H1 (cell line): ENCODE data around the gene CKS1B. TPM values are rescaled to one million over a fixed set of nuclear protein-coding genes. Genes with fewer than 3 reads are reported as not detected.

Experiments
- CTCF ChIA-PET: fragments of 300-600 bp; sonication (Branson Sonifier 250); formaldehyde crosslinking; loops from one replicate; lab custom pipeline; 2021; ENCODE audit not compliant: partially characterized antibody; lab: Charles Lee
- POLR2A ChIA-PET: fragments of 300-600 bp; sonication (Branson Sonifier 250); formaldehyde crosslinking; loops from one replicate; lab custom pipeline; 2021; ENCODE audit warnings: inconsistent platforms; ENCODE audit not compliant: partially characterized antibody; lab: Charles Lee
- DNase-seq, 2 experiments: peaks; one replicate each; pipeline versions ENCODE4 v3.0.0 to v3.0.0-alpha.2; 2010 to 2022; ENCODE audit warnings: low spot score in 2 of 2, low read depth in 1 of 2, mixed read lengths in 1 of 2
- FAIRE-seq: peaks from 2 replicates; lab custom pipeline; 2011; peaks lifted over from hg19 to GRCh38; lab: Jason Lieb, UNC
- H2AFZ ChIP-seq: 2 replicates; pipeline ENCODE4 v1.8.1; 2012; ENCODE audit warnings: low read length, inconsistent platforms
- H2AK5ac ChIP-seq: 2 replicates; pipeline ENCODE4 v1.6.1; 2013; ENCODE audit warnings: low read depth, low read length
- H2BK120ac ChIP-seq: replicated peaks from 2 replicates; pipeline ENCODE3; 2013; ENCODE audit warnings: low read depth, low read length, inconsistent platforms
- H2BK12ac ChIP-seq: 2 replicates; pipeline ENCODE4 v1.6.1; 2013; ENCODE audit warnings: low read depth, low read length
- H2BK15ac ChIP-seq: 2 replicates; pipeline ENCODE4 v1.6.1; 2013; ENCODE audit warnings: low read length
- H2BK20ac ChIP-seq: 2 replicates; pipeline ENCODE4 v1.6.1; 2013; ENCODE audit warnings: low read length
- H2BK5ac ChIP-seq: 2 replicates; pipeline ENCODE4 v1.6.1; 2013; ENCODE audit warnings: low read depth, low read length
- H3K14ac ChIP-seq: 2 replicates; pipeline ENCODE4 v1.6.1; 2013; ENCODE audit warnings: inconsistent platforms; ENCODE audit not compliant: insufficient read length
- H3K18ac ChIP-seq: 2 replicates; pipeline ENCODE4 v1.6.1; 2013; ENCODE audit warnings: low read length; ENCODE audit errors: extremely low read depth
- H3K23ac ChIP-seq: 2 replicates; pipeline ENCODE4 v1.6.1; 2013; ENCODE audit warnings: inconsistent platforms; ENCODE audit not compliant: insufficient read length
- H3K23me2 ChIP-seq: 2 replicates; pipeline ENCODE4 v1.6.1; 2013; ENCODE audit warnings: low read depth, low read length
- H3K27ac ChIP-seq: 2 replicates; pipeline ENCODE4 v1.6.1; 2011; ENCODE audit warnings: low read depth, low read length, inconsistent platforms
- H3K27me3 ChIP-seq, 4 experiments: replicated peaks in 1 of 4; 1 replicate in 1 of 4; 2 replicates in 3 of 4; pipeline versions ENCODE4 v1.6.1 to v1.8.1; 2011 to 2013; ENCODE audit warnings: low read length in 3 of 4, mild to moderate bottlenecking in 3 of 4, inconsistent platforms in 2 of 4, mixed read lengths in 2 of 4, moderate library complexity in 1 of 4; ENCODE audit not compliant: control insufficient read depth in 3 of 4, insufficient read depth in 3 of 4; ENCODE audit errors: extremely low read depth in 1 of 4
- H3K36me3 ChIP-seq, 4 experiments: 2 replicates each; pipeline versions ENCODE4 v1.6.1 to v1.8.1; 2011 to 2013; ENCODE audit warnings: mild to moderate bottlenecking in 4 of 4, low read length in 3 of 4, moderate library complexity in 2 of 4, control low read depth in 1 of 4, inconsistent platforms in 1 of 4; ENCODE audit not compliant: insufficient read depth in 4 of 4, control insufficient read depth in 2 of 4
- H3K4ac ChIP-seq: replicated peaks from 2 replicates; pipeline ENCODE3; 2013; ENCODE audit warnings: low read length, low read depth, mixed read lengths, inconsistent platforms; ENCODE audit not compliant: insufficient read length
- H3K4me1 ChIP-seq, 4 experiments: replicated peaks in 1 of 4; 1 replicate in 1 of 4; 2 replicates in 3 of 4; pipeline versions ENCODE4 v1.6.1 to v1.8.1; 2011 to 2013; ENCODE audit warnings: low read length in 3 of 4, inconsistent platforms in 2 of 4, mixed read lengths in 1 of 4; ENCODE audit not compliant: insufficient read depth in 4 of 4, control insufficient read depth in 3 of 4
- H3K4me2 ChIP-seq, 2 experiments: 2 replicates each; pipeline versions ENCODE4 v1.6.1 to v1.8.1; 2011 to 2013; ENCODE audit warnings: low read depth in 2 of 2, low read length in 2 of 2, control low read depth in 1 of 2, inconsistent platforms in 1 of 2, mild to moderate bottlenecking in 1 of 2; ENCODE audit not compliant: insufficient read depth in 1 of 2
- H3K4me3 ChIP-seq, 4 experiments: fragments of 200-600, 300-600 bp in 1 of 4; sonication (generic), shearing (Covaris generic), sonication (Bioruptor Twin) in 1 of 4; 2 replicates each; pipeline versions ENCODE4 v1.5.1 to v1.8.1; 2011 to 2016; ENCODE audit warnings: low read length in 4 of 4, low read depth in 3 of 4, control low read depth in 2 of 4, inconsistent platforms in 2 of 4, mild to moderate bottlenecking in 2 of 4, mixed read lengths in 1 of 4, moderate library complexity in 1 of 4; ENCODE audit not compliant: insufficient read depth in 2 of 4; ENCODE audit errors: extremely low read depth in 1 of 4
- H3K56ac ChIP-seq: replicated peaks from 2 replicates; pipeline ENCODE3; 2013; ENCODE audit warnings: low read depth, mild to moderate bottlenecking, mixed read lengths, low read length, inconsistent platforms; ENCODE audit not compliant: insufficient read length
- H3K79me1 ChIP-seq: 2 replicates; pipeline ENCODE4 v1.6.1; 2013; ENCODE audit warnings: low read depth, low read length, control low read depth
- H3K79me2 ChIP-seq, 2 experiments: 2 replicates each; pipeline versions ENCODE4 v1.6.1 to v1.8.1; 2012 to 2013; ENCODE audit warnings: low read length in 2 of 2, mild to moderate bottlenecking in 2 of 2, inconsistent platforms in 1 of 2; ENCODE audit not compliant: insufficient read depth in 2 of 2, control insufficient read depth in 1 of 2
- H3K9ac ChIP-seq, 4 experiments: replicated peaks in 1 of 4; 1 replicate in 1 of 4; 2 replicates in 3 of 4; pipeline versions ENCODE4 v1.6.1 to v1.8.1; 2011 to 2013; ENCODE audit warnings: low read depth in 3 of 4, low read length in 3 of 4, control low read depth in 2 of 4, mild to moderate bottlenecking in 2 of 4, moderate library complexity in 2 of 4, inconsistent platforms in 1 of 4; ENCODE audit errors: extremely low read depth in 1 of 4
- H3K9me3 ChIP-seq, 2 experiments: 2 replicates each; pipeline versions ENCODE4 v1.6.1 to v1.8.1; 2012 to 2013; ENCODE audit warnings: mild to moderate bottlenecking in 2 of 2, moderate library complexity in 2 of 2, control low read depth in 1 of 2, inconsistent platforms in 1 of 2, low read depth in 1 of 2, low read length in 1 of 2, mixed read lengths in 1 of 2; ENCODE audit not compliant: insufficient read depth in 2 of 2
- H4K20me1 ChIP-seq, 2 experiments: replicated peaks in 1 of 2; 2 replicates each; pipeline versions ENCODE3 to v1.8.1; 2011 to 2013; ENCODE audit warnings: inconsistent platforms in 2 of 2, low read length in 2 of 2, mild to moderate bottlenecking in 1 of 2; ENCODE audit not compliant: insufficient read depth in 2 of 2, control insufficient read depth in 1 of 2
- H4K5ac ChIP-seq: 2 replicates; pipeline ENCODE4 v1.6.1; 2013; ENCODE audit warnings: low read length, low read depth, mixed read lengths, inconsistent platforms; ENCODE audit not compliant: insufficient read length
- H4K8ac ChIP-seq: 2 replicates; pipeline ENCODE4 v1.8.0; 2013; ENCODE audit warnings: mild to moderate bottlenecking, moderate library complexity, low read length, inconsistent platforms; ENCODE audit not compliant: insufficient read depth; ENCODE audit errors: extremely low read depth
- H4K91ac ChIP-seq: replicated peaks from 2 replicates; pipeline ENCODE3; 2013; ENCODE audit warnings: low read length, mixed read lengths, inconsistent platforms; ENCODE audit not compliant: insufficient read length
- BACH1 ChIP-seq: IDR thresholded peaks from 2 replicates; pipeline ENCODE4 v1.6.1; 2012; ENCODE audit warnings: low read length, improper control_type of control experiment
- BCL11A ChIP-seq, 2 experiments: IDR thresholded peaks; one replicate each; pipeline ENCODE4 v1.6.1; 2011; ENCODE audit warnings: low read depth in 2 of 2, low read length in 2 of 2, mild to moderate bottlenecking in 2 of 2
- CBX8 ChIP-seq: fragments of 300-800, 300-1000 bp; sonication (generic); IDR thresholded peaks from 2 replicates; pipeline ENCODE4 v1.7.1; 2016; ENCODE audit warnings: low read depth, low read length, borderline replicate concordance
- CHD1 ChIP-seq: IDR thresholded peaks from 2 replicates; pipeline ENCODE4 v1.6.1; 2012; ENCODE audit warnings: low read depth, low read length, improper control_type of control experiment
- EGR1 ChIP-seq: IDR thresholded peaks from 2 replicates; pipeline ENCODE4 v1.6.1; 2011; ENCODE audit warnings: low read depth, low read length, borderline replicate concordance
- FOSL1 ChIP-seq: IDR thresholded peaks from 2 replicates; pipeline ENCODE4 v1.6.1; 2011; ENCODE audit warnings: mild to moderate bottlenecking, low read depth, low read length, moderate library complexity; ENCODE audit not compliant: insufficient read depth
- JUND ChIP-seq: IDR thresholded peaks from 2 replicates; pipeline ENCODE4 v1.6.1; 2011; ENCODE audit warnings: mild to moderate bottlenecking, improper control_type of control experiment, low read length
- MAFK ChIP-seq: IDR thresholded peaks from 2 replicates; pipeline ENCODE4 v1.6.1; 2012; ENCODE audit warnings: low read depth, mild to moderate bottlenecking, improper control_type of control experiment, low read length
- SP1 ChIP-seq: IDR thresholded peaks from 2 replicates; pipeline ENCODE4 v1.6.1; 2011; ENCODE audit warnings: low read depth, low read length
- SP4 ChIP-seq: IDR thresholded peaks from 2 replicates; pipeline ENCODE4 v1.6.1; 2012; ENCODE audit warnings: low read length, inconsistent platforms
- TAF7 ChIP-seq: optimal IDR thresholded peaks from 2 replicates; pipeline ENCODE3; 2011; ENCODE audit warnings: low read depth, mild to moderate bottlenecking, inconsistent platforms, low read length, moderate library complexity, borderline replicate concordance
- WGBS, 2 experiments: shearing (Covaris generic) in 1 of 2; methylation state at CpG; one replicate each; pipeline versions ENCODE4 v1.1.6 to v1.1.7; 2013 to 2015; ENCODE audit warnings: low lambda C conversion rate in 2 of 2, mixed read lengths in 2 of 2, inconsistent platforms in 1 of 2, low coverage in 1 of 2, missing lambda C conversion rate in 1 of 2; ENCODE audit not compliant: insufficient replicate concordance in 2 of 2, insufficient coverage in 1 of 2, insufficient read length in 1 of 2; ENCODE audit errors: extremely low coverage in 1 of 2, missing lambda C conversion rate in 1 of 2; 5-methylcytosine and 5-hydroxymethylcytosine counted together
- polyA plus RNA-seq, 7 experiments: library from polyadenylated mRNA; depleted of rRNA in 3 of 7; stranded (reverse) in 5 of 7; unstranded in 2 of 7; fragments of >200 nt in 5 of 7; fragments of 200-250 nt in 2 of 7; gene quantifications; 1 replicate in 5 of 7; 2 replicates in 1 of 7; 4 replicates in 1 of 7; pipeline versions ENCODE4 v1.2.1 to v1.2.3, GENCODE V29; 2011 to 2013; ENCODE audit warnings: missing spikeins in 2 of 7, mixed read lengths in 2 of 7
- total RNA-seq: library from RNA; stranded (reverse); fragmentation: NEBNext Ultra II Directional; extraction: Animal tissue kit (Norgen Biotek cat#: 25700); gene quantifications from 2 replicates; pipeline ENCODE4 v1.2.1, GENCODE V29; 2021

The CKS1B gene
- total and polyA plus RNA-seq, 2 of the 8 experiments (the other 6 are each of a cell fraction or from before 2014, with no cell fraction given): 294 to 1,025 TPM

DNA sequence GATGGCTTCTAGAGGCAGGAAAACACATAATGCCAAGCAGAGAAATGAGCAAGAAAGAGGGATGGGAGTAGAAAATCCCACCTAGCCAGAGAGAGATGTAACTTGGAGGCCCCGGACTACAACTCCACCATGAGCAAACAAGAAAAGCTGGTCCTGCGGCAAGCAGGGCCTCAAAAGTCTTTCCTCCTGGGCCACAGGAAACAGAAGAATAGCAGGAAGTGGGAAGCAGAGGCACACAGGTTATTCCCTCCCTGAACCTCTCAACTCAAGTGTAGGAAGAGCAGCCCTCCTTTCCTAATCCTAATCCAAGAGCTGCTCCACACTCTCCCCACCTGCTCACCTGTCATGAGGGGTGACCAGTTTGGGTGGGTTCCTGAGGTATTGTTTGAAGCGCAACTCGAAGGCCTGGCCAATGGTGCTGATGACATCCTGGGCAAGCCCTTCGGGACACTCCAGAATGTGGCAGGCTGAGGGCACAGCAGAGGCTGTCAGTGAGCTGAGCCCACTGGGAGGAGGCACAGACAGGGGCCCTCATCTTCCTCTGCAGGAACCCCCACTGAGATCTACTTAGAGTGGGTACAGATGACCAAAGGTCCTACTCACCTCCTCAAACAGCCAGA lies 7.0 kb upstream of the CKS1B start:
- H2AFZ ChIP-seq: no peak overlapping the region
- H4K5ac ChIP-seq: no peak overlapping the region
- no peak overlapping the region for H4K91ac ChIP-seq
- no peak overlapping the region for H3K4ac ChIP-seq
- no peak overlapping the region for H3K4me2 ChIP-seq
- FAIRE-seq: no peak
- H3K14ac ChIP-seq: no peak overlapping the region
- no peak overlapping the region for H3K56ac ChIP-seq
- H3K9ac ChIP-seq: no peak overlapping the region
- H2BK120ac ChIP-seq: no peak overlapping the region
- H3K18ac ChIP-seq: no peak overlapping the region
- WGBS, 2 experiments: 96% methylated on average over 5 of the region's 5 CpGs; no CpG with 5 or more reads in 1 of the 2 experiments
- TF ChIP-seq CBX8 (no peak), SP4 (no peak), MAFK (no peak), EGR1 (no peak), BCL11A (IDR thresholded peaks at IDR 0.05; ENCODE audit: low read depth in 2 of 2, low read length in 2 of 2) (no peak), TAF7 (no peak), JUND (no peak), BACH1 (no peak), SP1 (no peak), FOSL1 (no peak), CHD1 (no peak)
- TF ChIP-seq, all 59 proteins: peak for 0
- no peak for DNase-seq
- Histone ChIP-seq H2BK20ac (no peak overlapping the region), H3K4me3 (no peak overlapping the region), H3K27ac (no peak overlapping the region), H2BK5ac (no peak overlapping the region), H3K4me1 (peaks cover 3 to 19% (median 14%) of the 10 kb centered on the region in 4 experiments), H4K20me1 (peaks cover 9 to 13% of the 10 kb centered on the region in 2 experiments), H2BK12ac (no peak overlapping the region), H4K8ac (no peak overlapping the region), H3K79me1 (peaks cover 14% of the 10 kb centered on the region; the same call in 1 of the 2 replicates), H3K23me2 (peaks cover 17% of the 10 kb centered on the region), H3K23ac (no peak overlapping the region), H2AK5ac (no peak overlapping the region), H3K9me3 (no peaks in the 10 kb centered on the region), H2BK15ac (no peak overlapping the region), H3K36me3 (peaks cover 20 to 51% (median 43%) of the 10 kb centered on the region in 4 experiments), H3K79me2 (peaks cover 6 to 38% of the 10 kb centered on the region in 2 experiments; a peak in 3 of 4 replicates), H3K27me3 (no peaks in the 10 kb centered on the region)
- ChIA-PET POLR2A (interaction anchor here (1.2 to 42.8 kb wide), 4 partner anchors 9 to 39 kb away, joined by 4 to 662 read pairs (median 334); partner anchors contain the start of genes CKS1B, FLAD1, LENEP and PBXIP1), CTCF (interaction anchor here (0.9 to 8.2 kb wide), 6 partner anchors 11 to 101 kb away, joined by 3 to 113 read pairs (median 4); partner anchors contain the start of genes FLAD1, LENEP and PBXIP1)
